ENCODE results near the gene ABLIM2. TPM values are rescaled to one million over a fixed set of nuclear protein-coding genes. Genes with fewer than 3 reads are reported as not detected.

ABLIM2 gene
- total and polyA plus RNA-seq, 2 of the 8 experiments (the other 6 are each of a cell fraction or from before 2014, with no cell fraction given), result 2.8 to 3.0 TPM

GRCh38 chr4:8071766-8072165, 86.8 kb downstream of the ABLIM2 start (continued):
- TF ChIP-seq CHD7 (IDR thresholded peaks at IDR 0.05; ENCODE audit: insufficient replicate concordance, low read length), result no peak

Measured in H1 (cell line).